Posterior vena cava (tissue), 2 donors: Measurements from ENCODE around the gene PDE6D. TPM values are rescaled to one million over a fixed set of nuclear protein-coding genes. Genes with fewer than 3 reads are reported as not detected.

ENCODE experiments used
- DNase-seq: peaks from one replicate; pipeline ENCODE4 v3.0.0-alpha.2; 2020; ENCODE audit warnings: low spot score
- intact Hi-C, 2 donors: fragments of 100-400 bp; cut with DNase I; formaldehyde crosslinking; loops; one replicate each; pipeline versions ENCODE4 v1.14.1 to v1.14.2; 2022 to 2023
- total RNA-seq, 2 donors: library from RNA; stranded (reverse); fragmentation: NEBNext Ultra II Directional; extraction: Animal tissue kit (Norgen Biotek cat#: 25700); gene quantifications; one replicate each; pipeline ENCODE4 v1.2.1, GENCODE V29; 2021
- donor health status: DM: yes; HTN: yes; CAD: no.
- donor health status: DM: yes; HTN: yes; CAD: no.

Gene PDE6D
- total RNA-seq, 2 donors from 2014 or later = 21.4 to 22.0 TPM

DNA sequence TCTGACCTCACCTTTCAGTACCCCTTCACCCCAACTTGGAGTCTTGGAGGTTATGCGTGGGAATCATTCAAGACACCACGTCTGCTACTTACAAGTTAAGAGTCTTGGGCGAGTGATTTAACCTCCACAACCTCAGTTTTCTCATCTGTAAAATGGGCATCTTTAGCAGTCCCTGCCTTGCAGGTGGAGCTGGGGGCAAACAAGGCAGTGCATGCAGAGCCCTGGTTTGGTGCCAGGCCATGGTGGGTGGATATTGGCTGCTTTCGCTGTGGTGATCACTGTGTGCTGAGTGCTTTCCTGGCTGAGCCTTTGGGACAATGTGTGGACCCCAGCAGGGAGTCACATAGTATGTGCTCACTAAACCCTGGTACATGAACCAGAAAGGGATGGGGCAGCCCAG is 93.1 kb downstream of the PDE6D start:
- DNase-seq = no peak
- intact Hi-C loops = no loop called here

DNA sequence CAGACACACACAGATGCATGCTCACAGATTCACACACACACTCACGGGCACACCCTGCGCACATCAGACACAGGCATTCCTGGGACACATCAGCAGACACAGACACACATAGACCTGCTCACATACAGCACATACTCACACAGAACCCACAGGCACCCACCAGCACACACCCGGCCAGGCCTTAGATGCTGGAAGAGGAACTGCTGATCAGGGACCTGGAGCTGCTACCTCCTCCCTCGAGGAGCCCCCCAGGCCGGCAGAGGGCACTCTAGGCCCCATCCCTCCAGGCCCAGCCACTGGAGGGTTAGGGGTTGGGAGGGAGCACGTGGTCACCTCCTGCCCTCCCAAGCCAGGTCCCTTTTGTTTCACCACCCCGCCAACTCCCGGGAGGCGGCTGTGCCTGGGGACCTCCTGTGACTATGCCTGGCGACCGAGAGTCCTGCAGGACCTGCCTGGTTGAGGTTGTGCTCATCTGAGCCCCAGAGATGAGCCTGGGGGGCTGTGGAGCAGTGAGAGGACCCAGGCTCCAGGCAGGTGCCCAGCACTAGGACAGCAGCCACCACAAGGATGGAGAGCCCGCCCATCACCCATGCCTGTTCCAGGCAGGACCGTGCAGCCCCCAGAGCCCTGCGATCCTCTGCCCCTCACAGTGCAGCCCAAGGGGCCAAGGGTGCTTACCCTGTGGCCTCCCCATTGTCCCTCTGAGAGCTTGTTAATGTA is 93.8 kb downstream of the PDE6D start:
- DNase-seq = peak; percentile 86

DNA sequence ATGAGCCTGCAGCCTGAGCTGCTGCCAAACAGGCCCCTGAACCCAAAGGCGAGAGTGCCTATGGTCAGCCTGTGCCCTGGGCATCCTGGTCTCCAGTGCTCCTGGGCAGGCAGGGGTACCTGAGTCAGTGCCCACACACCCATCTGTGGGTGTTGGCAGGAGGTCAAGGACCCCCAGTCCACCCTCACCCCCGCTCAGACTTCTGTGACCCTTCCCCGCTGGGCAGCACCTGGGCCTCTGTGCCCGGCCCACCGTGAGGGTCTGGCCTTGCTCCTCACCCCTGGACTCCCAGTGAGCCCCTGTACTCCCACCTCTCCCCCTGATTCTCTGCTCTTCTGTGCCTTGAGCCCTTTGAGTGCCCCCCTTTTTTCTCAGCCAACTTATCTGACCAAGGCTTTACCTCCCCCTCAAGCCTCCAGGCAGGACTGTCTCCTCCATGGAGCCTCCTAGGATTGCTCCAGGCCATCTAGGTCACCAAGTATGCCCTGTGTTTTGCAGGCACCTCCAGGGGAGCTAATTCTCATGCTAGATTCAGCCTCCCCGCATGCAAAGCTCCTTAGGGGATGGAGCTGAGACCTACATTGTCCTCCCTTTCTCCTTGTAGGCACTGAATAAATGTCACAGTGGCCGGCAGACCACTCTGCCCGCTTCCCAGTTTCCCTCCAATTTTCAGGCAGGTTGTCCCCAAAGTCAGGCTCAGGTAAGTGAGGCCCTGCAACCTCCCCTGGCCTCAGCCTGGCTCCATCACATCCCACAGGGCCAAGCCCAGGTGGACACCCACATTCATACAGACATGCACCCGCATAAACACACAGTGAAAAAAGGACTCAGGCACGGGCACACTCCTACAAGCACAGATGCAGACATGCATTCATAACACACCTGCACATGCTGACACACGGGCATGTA is 94.6 kb downstream of the PDE6D start:
- intact Hi-C loops = no loop called here
- no peak for DNase-seq

More for the DNA sequence above, 93.8 kb downstream of the PDE6D start:
- intact Hi-C loops = no loop called here

DNA sequence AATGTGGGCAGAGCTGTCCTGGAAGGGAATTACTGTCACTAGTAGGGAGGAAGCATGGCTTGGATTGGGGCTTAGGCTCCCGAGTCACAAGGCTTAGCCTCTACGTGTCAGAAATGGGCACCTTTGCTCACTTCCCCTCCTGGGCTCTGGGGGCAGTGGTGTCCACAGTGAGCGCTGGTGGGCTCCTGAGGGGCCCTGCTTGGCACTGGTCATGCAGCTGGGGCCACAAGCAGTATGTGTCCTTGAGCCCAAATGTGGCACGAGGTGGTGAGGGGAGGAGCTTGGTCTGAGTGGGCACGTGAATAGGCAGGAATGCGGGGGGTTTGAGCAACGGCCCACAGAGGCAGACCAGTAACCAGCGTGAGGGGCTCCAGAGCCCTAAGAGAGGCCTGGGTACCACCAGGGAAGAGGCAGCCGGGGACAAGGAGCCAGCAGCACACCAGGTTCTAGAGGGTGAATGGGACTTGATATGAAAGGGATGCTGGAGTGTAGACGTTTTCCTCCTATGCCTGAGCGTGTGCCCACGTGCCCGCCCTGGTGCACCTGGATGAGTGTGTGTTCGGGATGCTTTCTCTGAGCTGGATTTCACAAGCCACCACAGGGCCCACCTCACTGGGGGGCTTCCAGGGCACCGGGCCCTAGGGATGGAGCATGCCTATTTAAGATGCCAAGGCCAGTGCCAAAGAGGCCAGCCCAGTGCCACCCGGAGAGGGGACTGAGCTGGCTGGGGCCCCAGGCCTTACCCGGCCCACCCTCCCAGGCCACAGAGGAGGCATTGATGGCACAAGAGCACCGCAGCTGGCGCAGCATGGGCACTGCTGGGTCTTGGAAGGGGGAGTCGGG is 95.5 kb downstream of the PDE6D start:
- no peak for DNase-seq
- intact Hi-C loops = no loop called here

DNA sequence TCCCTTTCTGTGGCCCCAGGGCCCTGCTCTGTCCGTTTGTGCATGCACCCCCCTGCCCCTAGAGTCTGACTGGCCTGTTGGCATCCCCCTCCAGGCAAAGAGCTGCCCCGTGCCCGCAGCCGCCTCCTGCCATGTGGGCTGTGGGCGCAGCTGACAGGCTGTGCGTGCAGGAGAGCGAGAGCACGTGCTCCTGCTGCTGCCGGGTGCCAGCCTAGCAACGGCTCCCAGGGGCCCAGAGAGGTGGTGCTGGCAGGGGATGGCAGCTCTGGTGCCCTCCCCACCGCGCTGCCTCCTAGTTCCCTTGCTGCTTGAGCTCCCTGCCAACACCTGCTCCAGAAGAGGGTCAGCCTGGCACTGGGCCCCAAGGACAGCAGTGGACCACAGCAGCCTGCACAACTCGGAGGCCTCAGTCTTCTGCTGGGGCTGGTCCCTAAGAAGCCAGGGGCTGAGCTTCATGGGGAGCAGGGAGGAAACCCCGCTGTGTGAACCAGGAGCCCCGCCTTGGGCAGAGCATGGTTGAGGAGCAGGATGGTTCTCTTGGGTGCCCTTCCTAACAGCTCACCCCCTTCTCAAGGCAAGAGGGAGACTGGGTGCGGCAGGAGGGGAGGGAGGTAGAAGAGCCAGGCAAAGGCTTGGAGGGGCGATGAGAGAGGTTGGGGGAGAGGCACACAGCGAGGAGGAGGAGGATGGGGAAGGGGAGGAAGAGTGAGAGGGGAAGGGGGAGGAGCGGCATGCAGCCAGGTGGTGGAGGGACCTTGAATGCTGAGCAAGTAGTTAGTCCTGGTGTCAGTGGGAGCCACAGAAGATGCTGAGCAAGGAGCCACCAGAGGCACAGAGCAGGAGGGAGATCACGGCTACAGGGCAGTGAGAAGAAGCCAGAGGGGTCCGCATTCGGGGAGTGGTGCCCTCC is 96.5 kb downstream of the PDE6D start:
- no peak for DNase-seq
- intact Hi-C loops = no loop called here

DNA sequence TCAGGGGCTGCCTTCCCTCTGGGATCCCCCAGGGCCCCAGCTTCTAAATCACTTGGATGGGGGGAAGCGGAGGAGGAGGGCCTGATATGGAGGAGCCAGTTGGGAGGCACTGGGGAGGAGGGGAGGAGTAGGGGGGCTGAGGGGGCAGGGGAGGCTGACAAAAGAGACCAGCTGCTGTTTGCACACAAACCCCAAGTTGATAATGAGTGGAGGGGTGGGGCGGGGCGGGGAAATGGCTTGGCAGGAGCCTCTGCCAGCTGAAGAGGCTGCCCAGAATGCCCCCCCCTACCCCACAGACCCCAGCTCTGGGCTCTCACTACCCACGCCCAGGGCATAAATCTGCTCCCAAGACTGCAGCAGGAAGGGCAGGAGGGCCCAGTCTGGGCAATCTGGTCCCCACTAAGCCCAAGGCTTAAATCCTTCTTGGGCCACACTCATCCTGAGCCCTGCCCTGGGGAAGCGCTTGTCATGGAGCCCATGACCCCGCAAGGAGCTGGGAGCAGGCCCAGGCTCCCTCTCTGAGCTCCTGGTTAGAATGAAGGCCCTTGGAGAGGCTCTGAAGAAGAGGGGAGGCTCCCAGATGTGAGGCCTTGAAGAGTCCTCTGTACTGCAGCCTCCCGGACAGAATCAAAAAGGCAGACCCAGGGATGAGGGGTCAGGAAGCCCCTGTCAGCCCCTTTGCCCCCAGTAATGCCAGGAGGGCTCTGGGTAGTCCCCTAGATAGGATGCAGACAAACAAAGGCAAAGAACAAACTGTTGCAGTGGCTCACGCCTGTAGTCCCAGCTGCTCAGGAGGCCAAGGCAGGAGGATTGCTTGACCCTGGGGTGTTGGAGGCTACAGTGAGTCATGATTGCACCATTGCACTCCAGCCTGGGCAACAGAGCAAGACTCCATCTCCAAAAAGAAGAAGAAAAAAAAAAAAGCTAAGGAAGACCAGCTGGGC is 97.5 kb downstream of the PDE6D start:
- intact Hi-C loops = no loop called here

DNA sequence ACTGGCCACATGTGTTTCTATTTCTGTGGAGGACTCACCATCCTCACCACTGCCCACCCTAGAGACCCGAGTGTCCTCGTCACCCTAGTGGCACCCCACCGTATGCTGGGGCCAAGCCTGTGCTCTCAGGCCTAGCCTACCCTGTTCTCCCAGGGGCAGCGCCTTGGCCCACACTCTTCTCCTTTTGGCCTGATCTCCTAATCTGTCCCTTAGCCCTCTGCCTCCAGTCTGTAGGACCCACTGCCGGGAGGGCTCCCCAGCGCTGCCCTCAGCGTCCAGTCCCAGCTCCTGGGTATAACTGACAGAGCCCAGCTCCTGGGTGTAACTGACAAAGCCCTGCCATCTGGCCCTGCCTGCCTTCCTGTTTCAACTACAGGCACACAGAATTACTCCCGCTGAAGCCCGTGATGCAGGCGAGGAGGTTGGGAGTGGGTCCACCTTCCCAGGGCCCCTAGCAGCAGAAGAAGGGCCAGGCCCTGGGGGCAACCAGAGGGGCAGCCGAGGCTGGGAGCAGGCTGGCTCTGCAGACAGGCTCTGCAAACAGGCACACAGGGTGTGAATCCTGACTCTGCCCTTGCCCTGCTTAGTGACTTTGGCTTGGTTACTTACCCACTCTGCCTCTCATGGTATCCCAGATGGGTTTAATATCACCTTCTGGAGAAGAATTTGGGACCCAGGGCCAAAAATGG is 98.3 kb downstream of the PDE6D start:
- intact Hi-C loops = no loop called here
- DNase-seq = no peak

More for the DNA sequence above, 97.5 kb downstream of the PDE6D start:
- no peak for DNase-seq

Other genes starting within 250 kb of the PDE6D start
- gene TEX44, start 188.4 kb downstream of the PDE6D start, total RNA-seq = not detected
- 100 to 1,000 TPM; 772 to 863 TPM for gene PTMA, start 72.8 kb downstream of the PDE6D start, total RNA-seq
- gene COPS7B, start 5.2 kb upstream of the PDE6D start, total RNA-seq = 10 to 100 TPM; 20.6 to 24.6 TPM
- gene NPPC, start 145.1 kb upstream of the PDE6D start, total RNA-seq = 1 to 10 TPM in 1 of 2 donors, under 1 TPM in 1; 0.93 to 9.2 TPM
- 10 to 100 TPM; 21.7 to 22.2 TPM for gene DIS3L2, start 180.4 kb upstream of the PDE6D start, total RNA-seq